Left forelimb (tissue), 1 donor: ENCODE data around the gene DMD.
A peak's percentile ranks its signal among the peaks of the same experiment; 100 is the strongest.

Experiments
- DNase-seq: peaks from one replicate; pipeline ENCODE4 v3.0.0-alpha.2; 2018; ENCODE audit warnings: low spot score

The DMD gene

DNA sequence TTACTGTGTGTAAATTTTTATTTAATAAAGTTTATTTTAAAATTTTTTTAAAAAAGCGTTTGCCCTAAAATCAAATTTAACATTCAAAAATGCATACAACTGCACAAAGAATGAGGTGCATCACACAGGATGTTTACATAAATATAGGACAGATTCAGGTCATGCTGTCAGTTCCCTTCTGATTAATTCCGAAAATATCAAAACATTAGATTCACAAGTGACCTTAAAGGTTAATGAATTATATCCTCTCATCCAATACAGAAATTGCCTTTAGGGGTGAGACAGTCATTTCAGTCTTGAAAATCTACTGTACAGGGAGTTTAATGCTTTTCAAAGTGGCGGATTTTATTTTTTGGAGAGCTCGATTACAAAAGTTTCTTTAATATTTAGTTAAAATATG lies 1930.8 kb downstream of the DMD start:
- no peak for DNase-seq

- no peak for DNase-seq
These were observed 1932.0 kb downstream of the DMD start for GRCh38 chrX:31279359-31279758.

GRCh38 chrX:31272472-31272775 lies 1938.9 kb downstream of the DMD start:
- DNase-seq = no peak

GRCh38 chrX:31271615-31272471 lies 1939.5 kb downstream of the DMD start:
- no peak for DNase-seq

- no peak for DNase-seq
These were observed 1941.4 kb downstream of the DMD start for GRCh38 chrX:31269914-31270313.

GRCh38 chrX:31268359-31268758 lies 1943.0 kb downstream of the DMD start:
- no peak for DNase-seq

DNA sequence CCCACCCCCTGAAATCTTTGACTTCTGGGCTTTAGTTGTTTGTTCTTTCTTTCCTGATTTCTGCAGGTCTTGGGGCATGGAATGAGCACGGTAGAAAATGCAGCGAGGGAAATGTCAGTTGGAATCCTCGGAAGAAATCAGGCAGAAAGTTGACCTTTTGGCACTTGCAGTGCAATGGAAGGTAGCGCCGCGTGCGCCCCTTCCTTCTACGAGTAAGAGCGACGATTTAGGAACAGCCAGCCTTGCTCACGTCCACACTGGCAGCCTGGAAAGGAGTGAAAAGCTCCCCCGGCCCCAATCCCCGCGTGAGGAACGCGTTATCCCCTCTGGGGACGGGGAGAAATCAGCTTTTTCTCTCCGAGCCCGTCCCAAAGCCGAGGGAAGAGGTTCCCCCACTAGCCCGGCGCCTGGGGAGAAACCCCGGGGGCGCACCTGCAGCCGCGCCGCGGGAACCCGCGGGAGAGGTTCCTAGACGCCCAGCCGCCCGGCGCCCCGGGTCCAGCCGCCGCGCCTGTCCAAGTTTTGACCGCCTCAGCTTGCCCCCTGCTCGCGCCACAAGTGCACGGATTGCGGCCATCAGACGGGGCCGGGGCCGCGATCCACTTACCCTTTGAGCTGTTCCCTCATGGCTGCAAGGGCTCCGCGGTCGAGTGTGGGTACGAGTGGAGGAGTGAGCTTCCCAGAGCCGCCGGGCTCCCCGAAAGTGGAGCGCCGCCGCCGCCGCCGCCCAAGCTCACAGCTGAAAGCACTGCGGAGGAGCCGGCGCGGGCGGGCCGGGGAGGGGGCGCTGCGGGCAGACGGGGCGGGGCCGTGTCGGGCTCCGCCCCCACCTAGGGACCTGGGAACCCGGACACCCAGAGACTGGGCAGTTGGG lies 1944.9 kb downstream of the DMD start:
- DNase-seq = peak; percentile 65

- DNase-seq = no peak
These were observed 1946.0 kb downstream of the DMD start for GRCh38 chrX:31265383-31265782.

GRCh38 chrX:31260351-31260750 lies 1951.0 kb downstream of the DMD start:
- DNase-seq = no peak

- no peak for DNase-seq
These were observed 1953.2 kb downstream of the DMD start for GRCh38 chrX:31258166-31258565.

DNA sequence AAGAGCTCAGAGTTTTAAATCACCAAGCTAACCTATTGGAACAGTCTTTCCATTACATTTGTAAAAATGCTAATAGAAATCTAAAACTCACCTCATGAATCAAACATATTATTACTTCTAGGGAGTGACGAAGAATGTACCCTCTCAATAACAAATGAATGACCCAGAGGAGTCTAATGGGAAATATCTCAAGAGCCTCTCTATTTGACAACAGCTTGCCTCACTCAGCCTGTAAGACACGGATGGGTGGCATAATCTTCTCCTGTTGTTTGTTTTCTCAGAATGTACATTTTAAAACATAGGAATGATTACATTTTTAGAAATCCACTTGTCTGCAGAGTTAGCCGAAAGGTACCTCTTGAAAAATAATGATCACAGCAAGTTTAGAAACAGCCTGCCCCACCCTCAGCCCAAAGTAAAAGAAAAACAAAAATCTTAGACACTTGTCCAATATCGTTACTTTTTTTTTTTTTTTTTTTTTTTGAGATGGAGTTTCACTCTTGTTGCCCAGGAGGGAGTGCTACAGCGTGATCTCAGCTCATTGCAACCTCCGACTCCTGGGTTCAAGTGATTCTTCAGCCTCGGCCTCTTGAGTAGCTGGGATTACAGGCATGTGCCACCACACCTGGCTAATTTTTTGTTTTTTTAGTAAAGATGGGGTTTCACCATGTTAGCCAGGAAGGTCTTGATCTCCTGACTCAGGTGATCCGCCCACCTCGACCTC lies 1955.9 kb downstream of the DMD start:
- no peak for DNase-seq

DNA sequence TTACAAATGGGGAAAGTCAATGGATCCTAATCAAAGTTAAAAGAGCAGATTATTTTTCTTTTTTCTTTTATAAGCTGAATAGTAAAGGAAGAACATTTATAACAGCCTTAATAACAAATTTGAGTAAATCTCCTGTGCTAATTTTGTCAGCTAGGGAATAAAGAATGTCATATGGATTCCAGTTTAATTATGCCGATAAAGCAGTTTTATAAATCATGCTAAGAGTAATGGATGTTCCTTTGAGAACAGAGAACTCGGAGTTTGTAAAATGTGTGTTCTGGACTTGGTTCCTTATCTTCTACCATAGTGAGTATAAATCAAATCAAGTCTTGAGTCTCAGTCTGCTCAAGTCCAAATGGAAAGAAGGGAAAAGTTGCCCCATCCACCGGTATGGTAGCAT lies 1959.2 kb downstream of the DMD start:
- no peak for DNase-seq

- DNase-seq = no peak
These were observed 1960.0 kb downstream of the DMD start for GRCh38 chrX:31251336-31251735.

GRCh38 chrX:31245714-31246113 lies 1965.6 kb downstream of the DMD start:
- DNase-seq = no peak

GRCh38 chrX:31243804-31244203 lies 1967.5 kb downstream of the DMD start:
- no peak for DNase-seq

- DNase-seq = no peak
These were observed 1970.4 kb downstream of the DMD start for GRCh38 chrX:31240982-31241381.

DNA sequence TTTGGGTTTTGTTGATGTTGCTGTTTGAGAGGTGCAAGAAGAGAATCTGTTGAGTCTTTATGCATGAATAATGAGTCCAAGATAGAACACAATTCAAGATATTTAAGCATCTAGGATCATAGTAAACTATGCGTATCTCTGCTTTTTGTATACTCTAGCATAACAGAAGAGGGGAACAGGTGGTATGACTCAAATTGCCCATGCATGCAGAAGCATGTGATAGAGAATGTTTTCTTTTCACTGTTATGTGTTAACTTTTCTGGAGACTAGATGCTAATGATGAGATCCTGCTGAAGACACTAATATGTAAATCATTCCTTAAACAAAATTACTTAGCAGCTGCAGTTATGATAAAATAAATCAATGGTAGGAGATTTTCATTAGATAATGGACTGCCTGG lies 1974.2 kb downstream of the DMD start:
- no peak for DNase-seq

GRCh38 chrX:31236231-31236630 lies 1975.1 kb downstream of the DMD start:
- no peak for DNase-seq

GRCh38 chrX:31233941-31234496 lies 1977.3 kb downstream of the DMD start:
- DNase-seq = no peak

DNA sequence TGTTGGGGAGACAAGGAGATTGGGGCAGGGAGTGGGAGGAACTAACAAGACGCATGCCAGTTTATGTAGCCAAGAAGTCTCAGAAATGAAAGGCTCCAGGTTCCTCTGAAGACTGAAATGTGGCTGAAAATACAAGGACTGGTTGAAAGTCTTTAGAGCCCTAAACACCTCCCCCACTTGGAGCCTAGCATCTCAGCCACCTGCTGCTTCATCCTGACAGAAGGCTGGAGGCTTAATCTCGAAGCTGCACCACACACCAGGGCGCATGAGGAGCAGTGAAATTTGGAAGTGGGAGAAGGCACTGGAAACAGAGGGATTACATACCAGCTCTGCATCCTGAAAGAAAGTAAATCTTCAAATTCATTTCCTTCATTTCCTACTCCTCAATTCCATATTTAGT lies 1978.8 kb downstream of the DMD start:
- DNase-seq = no peak

DNA sequence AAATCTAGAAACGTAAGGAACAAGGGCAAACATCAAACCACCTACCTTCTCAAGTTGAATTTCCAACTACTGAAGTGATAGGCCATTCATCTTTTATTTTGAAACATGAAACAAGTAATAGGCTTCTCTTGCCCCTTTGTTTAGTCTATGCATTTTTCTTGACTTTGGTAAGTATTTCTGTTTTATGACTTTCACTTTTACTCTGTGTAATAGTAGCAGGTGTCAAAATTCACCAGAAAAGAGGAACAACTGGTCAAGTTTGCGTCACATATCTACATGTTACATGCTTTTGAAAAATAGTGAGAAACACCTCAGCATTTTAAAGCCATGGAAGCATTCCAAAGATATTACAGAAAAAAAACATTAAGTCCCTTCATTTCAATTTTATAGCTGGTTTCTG lies 1982.4 kb downstream of the DMD start:
- DNase-seq = no peak

DNA sequence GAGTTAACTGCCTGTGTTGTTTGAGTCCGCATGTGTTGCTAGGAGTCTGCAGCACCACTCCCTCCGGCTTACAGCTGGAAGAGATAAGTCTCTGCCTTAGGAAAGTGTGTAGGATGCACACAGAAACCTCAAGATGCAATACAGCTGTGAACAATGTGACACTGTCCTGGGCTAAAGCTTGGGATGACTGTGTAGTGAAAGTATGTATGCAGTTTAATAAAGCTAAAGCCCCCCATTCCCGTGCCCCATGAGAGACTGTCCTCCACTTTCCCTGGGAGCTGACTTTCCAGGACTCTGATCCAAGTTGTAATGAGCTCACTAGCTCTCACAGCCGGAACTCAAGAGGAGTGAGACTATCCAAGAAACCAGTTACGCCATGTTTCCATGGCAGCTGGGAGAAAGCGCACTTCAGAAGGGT lies 1982.9 kb downstream of the DMD start:
- peak; percentile 69 for DNase-seq
